NK-92 (cell line): ENCODE measurements around the gene FRMD7.

Source experiments
- DNase-seq: peaks from one replicate; lab custom pipeline; 2025; ENCODE audit not compliant: unreplicated experiment; lab: John Stamatoyannopoulos, UW

Gene FRMD7

GRCh38 chrX:132037479-132037993 lies 90.3 kb downstream of the FRMD7 start:
- DNase-seq = no peak

- DNase-seq = no peak
These were observed 93.2 kb downstream of the FRMD7 start for GRCh38 chrX:132034648-132035047.

GRCh38 chrX:132033166-132033565 lies 94.7 kb downstream of the FRMD7 start:
- no peak for DNase-seq

- DNase-seq = no peak
These were observed 96.0 kb downstream of the FRMD7 start for GRCh38 chrX:132031867-132032266.

GRCh38 chrX:132030264-132030663 lies 97.6 kb downstream of the FRMD7 start:
- no peak for DNase-seq
